K562 (cell line): ENCODE measurements around the gene SHROOM3. TPM values are rescaled to one million over a fixed set of nuclear protein-coding genes. Genes with fewer than 3 reads are reported as not detected.

Experiments
- ATAC-seq: fragments of 200-7000 bp; cut with Tn5 transposase; 3 replicates; pipeline ENCODE4 v1.9.1; 2020; ENCODE audit warnings: moderate library complexity
- BruUV-seq: library from RNA; stranded (reverse); fragments of 400-500 nt; replicated peaks from 2 replicates; lab custom pipeline; 2021; lab: Mats Ljungman, UMichigan
- CTCF ChIA-PET: fragments of 300-600 bp; formaldehyde crosslinking; extraction: SDS; loops from one replicate; lab custom pipeline; 2021; ENCODE audit warnings: low intra/inter-chr PET ratio; lab: Yijun Ruan, JAX
- POLR2A ChIA-PET: fragments of 300-600, 350-650 bp; sonication (Branson Sonifier 250); formaldehyde crosslinking; extraction: SDS; loops from one replicate; lab custom pipeline; 2021; ENCODE audit warnings: antibody characterized with exemption, inconsistent platforms; lab: Yijun Ruan, JAX
- DNase-seq, 4 experiments: peaks; one replicate each; pipeline versions ENCODE4 v3.0.0 to v3.0.0-alpha.2; 2011 to 2018; ENCODE audit warnings: low spot score in 3 of 4, mixed read lengths in 3 of 4; ENCODE audit errors: extremely low read depth in 1 of 4
- FAIRE-seq: peaks from 2 replicates; lab custom pipeline; 2011; peaks lifted over from hg19 to GRCh38; lab: Jason Lieb, UNC
- H2AFZ ChIP-seq: 2 replicates; pipeline ENCODE4 v1.6.0; 2011; ENCODE audit warnings: low read depth, low read length, control low read depth, inconsistent platforms
- H3K27ac ChIP-seq: fragments of 200-600 bp; 3 replicates; pipeline ENCODE4 v1.8.0; 2011; ENCODE audit warnings: low read depth, mild to moderate bottlenecking, control low read depth, inconsistent platforms, low read length, moderate library complexity, mixed read lengths; ENCODE audit errors: extremely low read depth
- H3K27me3 ChIP-seq, 2 experiments: fragments of 300-600 bp in 1 of 2; 2 replicates in 1 of 2; 3 replicates in 1 of 2; pipeline versions ENCODE4 v1.6.0 to v1.8.0; 2011; ENCODE audit warnings: inconsistent platforms in 2 of 2, low read length in 2 of 2, mild to moderate bottlenecking in 1 of 2, mixed read lengths in 1 of 2, moderate library complexity in 1 of 2; ENCODE audit not compliant: control insufficient read depth in 2 of 2, insufficient read depth in 2 of 2
- H3K36me3 ChIP-seq: fragments of 300-600 bp; 3 replicates; pipeline ENCODE4 v1.8.0; 2011; ENCODE audit warnings: mild to moderate bottlenecking, low read length, inconsistent platforms; ENCODE audit not compliant: control insufficient read depth, insufficient read depth
- H3K4me1 ChIP-seq, 2 experiments: fragments of 200-600 bp in 1 of 2; replicated peaks in 1 of 2; 2 replicates in 1 of 2; 3 replicates in 1 of 2; pipeline versions ENCODE4 v1.5.1 to v1.8.0; 2011; ENCODE audit warnings: inconsistent platforms in 2 of 2, low read length in 2 of 2, mild to moderate bottlenecking in 1 of 2, mixed read lengths in 1 of 2, moderate library complexity in 1 of 2; ENCODE audit not compliant: control insufficient read depth in 2 of 2, insufficient read depth in 2 of 2
- H3K4me2 ChIP-seq: 2 replicates; pipeline ENCODE4 v1.6.1; 2011; ENCODE audit warnings: low read length, control low read depth, inconsistent platforms, mixed read lengths; ENCODE audit not compliant: insufficient read depth
- H3K4me3 ChIP-seq: fragments of 200-600 bp; sonication (generic), shearing (Covaris generic); 2 replicates; pipeline ENCODE4 v1.5.1; 2016; ENCODE audit warnings: control low read depth, inconsistent platforms
- H3K79me2 ChIP-seq: fragments of 200-600 bp; 3 replicates; pipeline ENCODE4 v1.8.0; 2011; ENCODE audit warnings: low read length, inconsistent platforms; ENCODE audit not compliant: control insufficient read depth, insufficient read depth
- H3K9ac ChIP-seq, 2 experiments: 2 replicates each; pipeline versions ENCODE4 v1.6.0 to v1.6.1; 2011; ENCODE audit warnings: low read depth in 2 of 2, low read length in 2 of 2, control low read depth in 1 of 2, inconsistent platforms in 1 of 2, mild to moderate bottlenecking in 1 of 2, mixed read lengths in 1 of 2; ENCODE audit not compliant: insufficient read depth in 1 of 2
- H3K9me1 ChIP-seq: one replicate; pipeline ENCODE4 v1.6.0; 2011; ENCODE audit warnings: inconsistent platforms, mild to moderate bottlenecking, low read length, moderate library complexity; ENCODE audit not compliant: control insufficient read depth, insufficient read depth
- H3K9me3 ChIP-seq: replicated peaks from 2 replicates; pipeline ENCODE4 v1.5.1; 2011; ENCODE audit warnings: low read depth, low read length, inconsistent platforms; ENCODE audit not compliant: control insufficient read depth, insufficient read depth
- H4K20me1 ChIP-seq: replicated peaks from 2 replicates; pipeline ENCODE4 v1.6.1; 2011; ENCODE audit warnings: low read length, inconsistent platforms, mixed read lengths; ENCODE audit not compliant: control insufficient read depth, insufficient read depth
- CBX8 ChIP-seq: fragments of 200-600 bp; sonication (generic); IDR thresholded peaks from 2 replicates; pipeline ENCODE4 v1.6.1; 2012; ENCODE audit warnings: borderline replicate concordance, mixed run types, low read depth, mild to moderate bottlenecking, moderate library complexity, mixed read lengths, low read length, control low read depth, inconsistent platforms; ENCODE audit not compliant: poor library complexity, severe bottlenecking; ENCODE audit errors: extremely low read depth
- PATZ1 ChIP-seq: fragments of 250-450 bp; sonication (Bioruptor Pico); IDR thresholded peaks from 2 replicates; pipeline ENCODE4 v1.5.0; 2020; ENCODE audit warnings: mild to moderate bottlenecking, borderline replicate concordance
- SMARCB1 ChIP-seq: IDR thresholded peaks from 2 replicates; pipeline ENCODE4 v1.6.1; 2011; ENCODE audit warnings: improper control_type of control experiment, low read depth; ENCODE audit not compliant: insufficient read length
- SNIP1 ChIP-seq: fragments of 450-650 bp; IDR thresholded peaks from 2 replicates; pipeline ENCODE4 v1.7.1; 2017; ENCODE audit warnings: low read depth, mild to moderate bottlenecking
- SP1 ChIP-seq: sonication (generic); formaldehyde crosslinking; IDR thresholded peaks from 2 replicates; pipeline ENCODE4 v1.8.1; 2022; ENCODE audit warnings: mild to moderate bottlenecking, missing genetic modification reagents
- ZNF518B ChIP-seq: fragments of 250-450 bp; sonication (Bioruptor Pico); IDR thresholded peaks from 2 replicates; pipeline ENCODE4 v1.5.0; 2021; ENCODE audit warnings: mild to moderate bottlenecking, moderate library complexity
- WGBS: fragments of 100-300 bp; shearing (Covaris generic); methylation state at CpG from one replicate; pipeline ENCODE4 v1.1.6; 2016; ENCODE audit warnings: low coverage, mixed read lengths; ENCODE audit not compliant: insufficient coverage; ENCODE audit errors: missing lambda C conversion rate; 5-methylcytosine and 5-hydroxymethylcytosine counted together
- in situ Hi-C: fragments of 300-500 bp; cut with MboI; formaldehyde crosslinking; loops from 4 replicates; pipeline ENCODE4 v1.15.0; 2018; ENCODE audit warnings: inconsistent platforms, mixed read lengths
- intact Hi-C: fragments of 100-400 bp; cut with micrococcal nuclease; formaldehyde crosslinking; loops from 2 replicates; pipeline ENCODE4 v1.14.2; 2022
- polyA plus RNA-seq, 8 experiments: library from polyadenylated mRNA; depleted of rRNA in 4 of 8; stranded (reverse) in 5 of 8; unstranded in 3 of 8; fragments of >200 nt; fragmentation: Nextera tagmentation in 2 of 8; fragmentation: Illumina TruSeq in 1 of 8; extraction: Ambion mirVana in 2 of 8; extraction: Trizol in 1 of 8; gene quantifications; 2 replicates each; pipeline versions ENCODE4 v1.2.1 to v1.2.3, GENCODE V29; 2011 to 2014; ENCODE audit warnings: inconsistent platforms in 1 of 8, missing spikeins in 1 of 8
- total RNA-seq, 7 experiments: library from RNA; depleted of rRNA in 6 of 7; stranded (reverse); fragments of >200 nt in 6 of 7; fragmentation: Illumina TruSeq in 2 of 7; extraction: Trizol in 2 of 7; gene quantifications; 2 replicates each; pipeline versions ENCODE4 v1.2.1 to v1.2.3, GENCODE V29; 2011 to 2021; ENCODE audit warnings: low replicate concordance in 1 of 7

The SHROOM3 gene
- total and polyA plus RNA-seq, 9 of the 15 experiments (the other 6 are each of a cell fraction or from before 2014, with no cell fraction given) = 0.01 to 0.07 TPM; not detected in 7

GRCh38 chr4:76708971-76709771 lies 274.1 kb downstream of the SHROOM3 start (continued):
- TF ChIP-seq PATZ1 (CRISPR knock-in tag) (no peak), SMARCB1 (no peak), CBX8 (no peak)
- TF ChIP-seq, all 486 proteins: peak for 0

GRCh38 chr4:76709772-76710090 lies 274.7 kb downstream of the SHROOM3 start:
- Histone ChIP-seq H4K20me1 (no peaks in the 10 kb centered on the region), H3K9me3 (no peaks in the 10 kb centered on the region), H3K36me3 (no peaks in the 10 kb centered on the region), H3K4me2 (no peak overlapping the region), H3K9me1 (no peaks in the 10 kb centered on the region), H3K27me3 (peaks cover 14 to 16% of the 10 kb centered on the region in 2 experiments; a peak in 4 of 5 replicates), H3K4me3 (no peak overlapping the region), H3K4me1 (no peaks in the 10 kb centered on the region), H2AFZ (no peak overlapping the region), H3K79me2 (no peaks in the 10 kb centered on the region), H3K9ac (no peak overlapping the region), H3K27ac (no peak overlapping the region)
- intact Hi-C loops = no loop called here
- ATAC-seq (no peak), DNase-seq (no peak), FAIRE-seq (no peak)
- CTCF ChIA-PET = no interaction called here
- POLR2A ChIA-PET = interaction anchor here (0.6 to 0.9 kb wide), 2 partner anchors 9 to 10 kb away, joined by 3 read pairs; no protein-coding TSS in a partner anchor
- BruUV-seq = no TSS peak
- in situ Hi-C loops = no loop called here
- WGBS = 0% methylated on average over 7 of the region's 7 CpGs
- TF ChIP-seq SP1 (CRISPR knock-in tag) (no peak), SNIP1 (no peak), ZNF518B (CRISPR knock-in tag) (no peak)
